ENCODE data around the gene PDSS1. TPM values are rescaled to one million over a fixed set of nuclear protein-coding genes. Genes with fewer than 3 reads are reported as not detected.

PDSS1 gene
- total RNA-seq, 2 donors from 2014 or later = 2.8 to 4.7 TPM

GRCh38 chr10:26728957-26729356, 31.5 kb downstream of the PDSS1 start:
- Histone ChIP-seq H3K36me3 (peaks cover 27% of the 10 kb centered on the region), H3K4me1 (no peaks in the 10 kb centered on the region), H3K27me3 (no peaks in the 10 kb centered on the region), H3K27ac (no peak overlapping the region), H3K9me3 (no peaks in the 10 kb centered on the region), H3K4me3 (no peak overlapping the region)
- DNase-seq (ENCODE audit: low spot score) = no peak
- TF ChIP-seq, protein P1, sequence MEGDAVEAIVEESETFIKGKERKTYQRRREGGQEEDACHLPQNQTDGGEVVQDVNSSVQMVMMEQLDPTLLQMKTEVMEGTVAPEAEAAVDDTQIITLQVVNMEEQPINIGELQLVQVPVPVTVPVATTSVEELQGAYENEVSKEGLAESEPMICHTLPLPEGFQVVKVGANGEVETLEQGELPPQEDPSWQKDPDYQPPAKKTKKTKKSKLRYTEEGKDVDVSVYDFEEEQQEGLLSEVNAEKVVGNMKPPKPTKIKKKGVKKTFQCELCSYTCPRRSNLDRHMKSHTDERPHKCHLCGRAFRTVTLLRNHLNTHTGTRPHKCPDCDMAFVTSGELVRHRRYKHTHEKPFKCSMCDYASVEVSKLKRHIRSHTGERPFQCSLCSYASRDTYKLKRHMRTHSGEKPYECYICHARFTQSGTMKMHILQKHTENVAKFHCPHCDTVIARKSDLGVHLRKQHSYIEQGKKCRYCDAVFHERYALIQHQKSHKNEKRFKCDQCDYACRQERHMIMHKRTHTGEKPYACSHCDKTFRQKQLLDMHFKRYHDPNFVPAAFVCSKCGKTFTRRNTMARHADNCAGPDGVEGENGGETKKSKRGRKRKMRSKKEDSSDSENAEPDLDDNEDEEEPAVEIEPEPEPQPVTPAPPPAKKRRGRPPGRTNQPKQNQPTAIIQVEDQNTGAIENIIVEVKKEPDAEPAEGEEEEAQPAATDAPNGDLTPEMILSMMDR (IDR thresholded peaks at IDR 0.05) = no peak

- Histone ChIP-seq H3K36me3 (peaks cover 27% of the 10 kb centered on the region), H3K4me3 (no peak overlapping the region), H3K27me3 (no peaks in the 10 kb centered on the region), H3K4me1 (no peaks in the 10 kb centered on the region), H3K27ac (no peak overlapping the region), H3K9me3 (no peaks in the 10 kb centered on the region)
- DNase-seq (ENCODE audit: low spot score) = no peak
- TF ChIP-seq, protein P1 (IDR thresholded peaks at IDR 0.05) = no peak
These were observed 31.9 kb downstream of the PDSS1 start for GRCh38 chr10:26729395-26729794.

GRCh38 chr10:26730552-26730951, 33.1 kb downstream of the PDSS1 start:
- Histone ChIP-seq H3K36me3 (peaks cover 24% of the 10 kb centered on the region), H3K27me3 (no peaks in the 10 kb centered on the region)
- DNase-seq (ENCODE audit: low spot score) = no peak

DNA sequence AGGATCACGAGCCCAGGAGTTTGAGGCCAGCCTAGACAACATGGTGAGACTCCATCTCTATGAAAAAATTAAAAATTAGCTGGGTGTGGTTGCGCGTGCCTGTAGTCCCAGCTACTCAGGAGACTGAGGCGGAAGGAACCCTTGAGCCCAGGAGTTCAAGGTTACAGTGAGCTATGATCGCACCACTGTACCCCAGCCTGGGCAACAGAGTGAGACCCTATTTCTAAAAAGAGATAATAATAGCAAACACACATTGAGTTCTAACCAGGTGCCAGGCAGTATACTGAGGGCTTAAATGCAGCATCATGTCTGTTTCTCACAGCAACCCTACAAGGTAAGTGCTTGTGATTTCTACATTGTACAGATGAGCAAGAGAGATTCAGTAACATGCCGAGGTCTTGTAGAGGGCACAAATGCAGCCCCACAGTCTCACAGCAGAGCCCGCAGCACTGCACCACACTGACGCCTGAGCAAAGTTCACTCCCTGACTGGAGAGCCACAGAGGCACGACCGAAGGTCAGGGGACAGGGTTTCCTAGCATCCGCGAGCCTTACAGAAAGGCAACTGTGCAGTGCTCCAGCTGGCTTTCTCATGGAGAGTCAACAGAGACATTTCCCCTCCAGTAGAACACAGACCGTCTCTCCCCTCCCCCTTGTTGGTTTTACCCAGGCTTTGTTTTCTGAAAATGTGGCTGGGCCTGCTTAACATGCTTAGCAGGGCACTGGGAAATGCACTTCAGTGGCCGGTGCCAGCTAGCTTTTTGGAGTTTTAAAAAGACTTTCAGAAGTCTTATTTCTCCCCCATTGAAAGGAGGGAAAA, 36.5 kb downstream of the PDSS1 start:
- Histone ChIP-seq H3K4me3 (no peak overlapping the region), H3K27me3 (no peaks in the 10 kb centered on the region), H3K36me3 (peaks cover 28% of the 10 kb centered on the region), H3K27ac (no peak overlapping the region), H3K9me3 (no peaks in the 10 kb centered on the region), H3K4me1 (no peaks in the 10 kb centered on the region)
- TF ChIP-seq, protein P1 (IDR thresholded peaks at IDR 0.05) = no peak
- DNase-seq (ENCODE audit: low spot score) = no peak

More at GRCh38 chr10:26730552-26730951, 33.1 kb downstream of the PDSS1 start:
- Histone ChIP-seq H3K4me1 (no peaks in the 10 kb centered on the region), H3K27ac (no peak overlapping the region), H3K4me3 (no peak overlapping the region), H3K9me3 (no peaks in the 10 kb centered on the region)
- TF ChIP-seq, protein P1 (IDR thresholded peaks at IDR 0.05) = no peak

DNA sequence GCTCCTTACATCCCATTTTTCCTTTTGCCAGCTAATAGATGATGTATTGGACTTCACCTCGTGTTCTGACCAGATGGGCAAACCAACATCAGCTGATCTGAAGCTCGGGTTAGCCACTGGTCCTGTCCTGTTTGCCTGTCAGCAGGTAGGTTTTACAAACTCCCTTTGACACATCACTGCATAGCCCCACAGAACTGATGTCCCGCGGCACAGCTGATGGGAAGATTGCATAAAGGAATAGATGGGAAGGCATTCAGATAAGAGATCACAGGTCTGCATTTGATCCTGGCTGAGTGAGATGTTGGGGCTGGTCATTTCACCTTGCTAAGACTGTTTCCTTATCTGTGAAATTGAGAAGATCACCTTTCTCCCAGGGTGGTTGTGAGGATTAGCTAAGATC, 37.9 kb downstream of the PDSS1 start:
- Histone ChIP-seq H3K36me3 (peaks cover 28% of the 10 kb centered on the region), H3K9me3 (no peaks in the 10 kb centered on the region), H3K4me3 (no peak overlapping the region), H3K27ac (no peak overlapping the region), H3K4me1 (no peaks in the 10 kb centered on the region), H3K27me3 (no peaks in the 10 kb centered on the region)
- TF ChIP-seq, protein P1 (IDR thresholded peaks at IDR 0.05) = no peak
- no peak for DNase-seq (ENCODE audit: low spot score)

Measured in right atrium auricular region (tissue), 2 donors.